T47D (cell line): ENCODE results near the gene NPM1.

Experiments
- DNase-seq, 2 experiments: peaks; one replicate each; pipeline versions ENCODE4 v3.0.0 to v3.0.0-alpha.2; 2011 to 2012; ENCODE audit warnings: low read depth in 1 of 2, low spot score in 1 of 2
- JUND ChIP-seq: IDR thresholded peaks from 2 replicates; pipeline ENCODE4 v1.6.1; 2012; ENCODE audit warnings: low read depth
- in situ Hi-C: cut with HindIII; loops from 2 replicates; pipeline ENCODE4 v1.10.0; 2016; ENCODE audit warnings: low sequenced_read_pairs, low pct_unique_long_range_greater_than_20kb

Gene NPM1

GRCh38 chr5:171428809-171429542, 41.3 kb downstream of the NPM1 start:
- no peak for TF ChIP-seq JUND
- in situ Hi-C loops: no loop called here
- DNase-seq: no peak

- in situ Hi-C loops: no loop called here
- no peak for DNase-seq
- no peak for TF ChIP-seq JUND
Measured at GRCh38 chr5:171429543-171429910, 41.9 kb downstream of the NPM1 start.

DNA sequence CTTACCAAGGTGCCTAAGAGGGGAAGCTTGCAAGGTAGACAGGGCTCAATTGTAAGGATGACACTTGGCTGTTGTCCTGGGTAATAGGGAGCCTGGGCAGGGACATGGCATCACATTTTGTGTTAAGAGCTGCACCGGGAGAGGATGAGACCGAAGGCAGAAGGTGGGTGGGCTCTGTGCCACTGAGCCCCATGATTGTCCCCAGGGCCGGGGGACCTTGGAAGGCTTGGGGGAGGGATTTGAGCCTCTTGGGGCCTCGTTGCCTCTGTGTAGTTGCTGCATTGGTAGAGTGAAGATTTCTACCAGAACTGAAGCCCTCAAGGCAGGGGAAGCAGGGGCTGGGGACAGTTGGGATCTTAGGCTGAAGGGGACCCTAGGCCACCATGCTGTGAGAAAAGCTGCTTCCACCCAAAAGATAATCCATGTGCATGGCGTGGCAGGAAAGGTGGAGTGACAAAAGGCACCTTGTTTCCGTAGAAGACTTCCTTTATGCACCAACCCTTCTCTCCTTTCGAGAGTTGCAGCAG, 43.7 kb downstream of the NPM1 start:
- in situ Hi-C loops: no loop called here
- no peak for TF ChIP-seq JUND
- DNase-seq: no peak

- no peak for TF ChIP-seq JUND
- in situ Hi-C loops: no loop called here
- no peak for DNase-seq
Measured at GRCh38 chr5:171432076-171432475, 44.4 kb downstream of the NPM1 start.

GRCh38 chr5:171432583-171433351, 45.1 kb downstream of the NPM1 start:
- in situ Hi-C loops: no loop called here
- DNase-seq: no peak
- TF ChIP-seq JUND: no peak

DNA sequence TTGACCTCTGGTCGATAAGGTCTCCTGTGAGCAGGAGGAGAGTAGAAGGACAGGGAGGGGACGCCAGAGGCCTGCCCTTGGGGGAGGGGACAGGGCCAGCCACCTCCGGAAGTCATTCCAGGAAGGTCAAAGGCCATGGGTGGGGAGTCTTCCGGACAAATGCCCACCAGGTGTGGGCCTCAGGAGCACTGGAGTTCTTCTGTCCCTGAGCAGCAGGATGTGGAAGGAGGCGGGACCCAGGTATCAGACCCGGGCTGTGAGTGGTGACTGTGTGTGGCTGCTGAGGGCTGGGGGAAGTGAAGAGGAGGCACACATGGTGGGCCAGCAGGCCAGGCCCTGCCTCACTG, 45.7 kb downstream of the NPM1 start:
- TF ChIP-seq JUND: no peak
- DNase-seq: no peak
- in situ Hi-C loops: no loop called here

GRCh38 chr5:171433982-171434676, 46.5 kb downstream of the NPM1 start:
- in situ Hi-C loops: no loop called here
- TF ChIP-seq JUND: no peak

GRCh38 chr5:171434874-171435273, 47.2 kb downstream of the NPM1 start:
- DNase-seq: no peak
- in situ Hi-C loops: no loop called here

More at GRCh38 chr5:171433982-171434676, 46.5 kb downstream of the NPM1 start:
- DNase-seq: peak in 1 of 2 experiments; percentile 24

GRCh38 chr5:171435908-171436307, 48.3 kb downstream of the NPM1 start:
- in situ Hi-C loops: no loop called here
- TF ChIP-seq JUND: no peak
- DNase-seq: no peak

More at GRCh38 chr5:171434874-171435273, 47.2 kb downstream of the NPM1 start:
- TF ChIP-seq JUND: no peak

DNA sequence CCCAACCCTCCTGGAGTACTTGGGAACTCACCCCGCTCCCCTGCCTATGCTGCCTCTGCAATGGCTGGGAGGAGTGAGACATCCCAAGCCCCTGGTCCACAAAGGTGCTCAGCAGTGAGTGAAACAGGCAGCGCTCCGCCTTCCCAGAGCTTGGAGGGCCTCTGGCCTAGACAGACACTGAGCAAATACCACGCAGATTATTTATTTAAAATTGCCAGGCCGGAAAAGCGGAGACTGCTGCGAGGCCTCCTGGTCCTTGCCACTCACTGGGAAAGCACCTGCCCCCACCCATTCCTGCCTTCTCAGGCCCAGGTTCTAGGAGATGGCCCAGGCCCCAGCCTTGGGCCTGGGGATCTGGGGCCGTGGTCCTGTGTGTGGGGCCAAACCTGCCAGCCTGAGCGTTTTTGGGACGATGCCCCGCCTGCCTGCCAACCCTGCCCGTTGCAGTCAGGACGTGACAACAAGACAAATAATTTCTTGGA, 49.2 kb downstream of the NPM1 start:
- in situ Hi-C loops: no loop called here
- TF ChIP-seq JUND: no peak
- DNase-seq: peak in 1 of 2 experiments; percentile 44

- no peak for TF ChIP-seq JUND
- peak in 1 of 2 experiments; percentile 65 for DNase-seq
- in situ Hi-C loops: no loop called here
Measured at GRCh38 chr5:171437286-171437821, 49.7 kb downstream of the NPM1 start.

DNA sequence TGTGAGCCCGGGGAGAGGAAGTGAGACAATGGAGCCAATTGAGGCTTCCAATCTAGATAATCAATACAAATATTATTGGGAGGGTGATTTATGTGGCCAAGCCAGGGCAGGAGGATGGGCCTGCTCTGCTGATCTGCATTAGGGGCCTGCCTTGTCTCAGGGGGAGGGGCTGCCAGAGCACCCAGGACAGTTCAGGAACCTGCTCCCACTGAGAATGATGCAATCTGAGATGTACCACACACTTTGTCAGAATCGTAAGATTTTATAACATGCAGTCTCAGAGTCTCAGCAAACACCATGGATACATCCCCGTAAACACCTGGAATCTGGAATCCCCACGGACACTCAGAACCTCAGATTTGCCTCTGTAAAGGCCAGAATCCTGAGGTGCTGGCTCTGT, 51.1 kb downstream of the NPM1 start:
- in situ Hi-C loops: no loop called here
- no peak for TF ChIP-seq JUND
- no peak for DNase-seq
